NCI-H187 treated with DMSO at 0.1 percent for 48 hours (cell line): ENCODE data around the gene ACRV1.

ENCODE experiments used
- DNase-seq: peaks from one replicate; lab custom pipeline; 2025; lab: John Stamatoyannopoulos, UW

ACRV1 gene

GRCh38 chr11:125649465-125650166 is 31.0 kb downstream of the ACRV1 start:
- DNase-seq: no peak

DNA sequence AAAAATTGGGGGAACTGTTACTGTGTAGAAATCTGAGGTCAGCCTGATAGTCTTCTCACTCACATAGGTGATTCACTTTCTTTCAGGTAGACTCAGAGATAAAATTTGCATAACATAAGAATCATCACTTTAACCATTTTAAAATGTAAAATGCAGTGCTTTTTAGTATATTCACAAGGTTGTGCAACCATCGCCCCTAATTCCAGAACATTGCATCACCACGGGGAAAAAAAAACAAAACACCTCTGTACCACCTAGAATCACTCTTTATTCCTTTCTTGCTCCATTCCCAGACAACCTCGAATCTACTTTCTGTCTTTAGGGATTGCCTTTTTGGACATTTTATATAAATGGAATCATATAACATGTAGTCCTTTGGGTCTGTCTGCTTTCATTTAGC is 34.8 kb downstream of the ACRV1 start:
- no peak for DNase-seq

GRCh38 chr11:125638315-125638714 is 42.3 kb downstream of the ACRV1 start:
- no peak for DNase-seq

DNA sequence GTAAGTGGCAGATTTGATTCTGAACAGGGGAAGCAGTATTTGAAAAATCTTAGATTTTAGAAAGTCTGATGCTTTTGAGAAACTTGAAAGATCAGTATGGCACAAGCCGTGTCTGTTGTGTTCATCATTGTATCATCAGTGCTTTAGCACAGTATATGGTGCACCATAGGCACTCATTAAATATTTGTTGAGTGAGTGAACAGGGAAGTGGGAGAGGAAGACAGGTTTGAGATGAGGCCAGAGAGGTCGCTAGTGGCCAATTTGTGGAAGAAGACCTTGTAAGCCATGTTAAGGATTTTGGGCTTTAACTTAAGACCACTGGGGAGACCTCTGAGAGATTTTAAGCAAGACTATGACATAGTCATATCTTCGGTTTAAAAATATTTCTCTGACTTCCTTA is 42.8 kb downstream of the ACRV1 start:
- no peak for DNase-seq

DNA sequence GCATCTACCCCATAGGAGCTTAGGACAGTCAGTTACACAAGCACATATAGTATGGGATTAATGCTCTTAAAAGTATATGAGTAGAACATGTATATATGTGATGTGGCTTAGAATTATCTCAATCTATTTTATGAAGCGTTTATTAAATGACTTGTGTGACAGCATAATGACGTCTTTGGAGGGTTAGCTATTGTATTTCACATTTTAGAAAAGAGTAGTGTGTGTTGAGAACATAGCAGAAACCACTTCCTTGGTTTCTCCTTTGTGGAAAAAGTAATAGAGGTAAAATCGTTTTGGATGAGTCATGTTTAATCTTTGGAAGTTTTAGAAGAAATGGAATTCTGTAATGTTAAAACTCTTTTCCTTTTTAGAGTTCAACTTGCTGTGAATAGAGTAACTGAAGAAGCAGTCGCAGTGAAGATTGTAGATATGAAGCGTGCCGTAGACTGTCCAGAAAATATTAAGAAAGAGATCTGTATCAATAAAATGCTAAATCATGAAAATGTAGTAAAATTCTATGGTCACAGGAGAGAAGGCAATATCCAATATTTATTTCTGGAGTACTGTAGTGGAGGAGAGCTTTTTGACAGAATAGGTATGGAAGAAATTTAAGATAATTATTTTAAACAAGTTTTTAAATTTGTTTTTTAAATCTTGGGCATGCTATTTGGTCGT is 53.3 kb downstream of the ACRV1 start:
- no peak for DNase-seq

DNA sequence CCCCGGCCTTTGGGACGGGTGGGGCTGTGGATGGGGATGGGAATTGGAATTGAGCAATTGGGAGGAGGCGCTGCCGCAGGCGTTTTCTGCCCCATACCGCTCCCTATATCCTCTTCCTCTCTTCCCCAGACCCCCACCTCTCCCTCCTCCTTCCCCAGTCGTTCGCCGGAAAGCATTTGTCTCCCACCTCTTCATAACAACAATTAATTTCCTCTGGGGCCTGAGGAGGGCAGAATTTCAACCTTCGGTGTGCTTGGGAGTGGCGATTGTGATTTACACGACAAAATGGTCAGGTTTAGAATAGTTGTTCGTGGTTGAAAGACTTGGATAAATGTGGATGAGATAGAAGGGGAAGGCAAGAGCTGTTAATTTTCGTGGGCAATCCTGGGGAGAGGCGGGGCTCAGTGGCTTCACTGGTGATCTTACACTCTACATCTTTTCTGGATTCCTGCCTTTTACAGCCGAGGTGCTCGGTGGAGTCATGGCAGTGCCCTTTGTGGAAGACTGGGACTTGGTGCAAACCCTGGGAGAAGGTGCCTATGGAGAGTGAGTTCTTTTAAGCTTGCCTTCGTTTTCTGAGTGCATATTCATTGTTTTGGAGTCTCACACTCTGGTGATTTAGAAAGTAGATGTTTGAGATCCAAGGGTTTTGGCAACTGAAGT is 54.2 kb downstream of the ACRV1 start:
- DNase-seq: peak; percentile 38

- peak; percentile 38 for DNase-seq
Observed at GRCh38 chr11:125625630-125626287, 54.9 kb downstream of the ACRV1 start.

DNA sequence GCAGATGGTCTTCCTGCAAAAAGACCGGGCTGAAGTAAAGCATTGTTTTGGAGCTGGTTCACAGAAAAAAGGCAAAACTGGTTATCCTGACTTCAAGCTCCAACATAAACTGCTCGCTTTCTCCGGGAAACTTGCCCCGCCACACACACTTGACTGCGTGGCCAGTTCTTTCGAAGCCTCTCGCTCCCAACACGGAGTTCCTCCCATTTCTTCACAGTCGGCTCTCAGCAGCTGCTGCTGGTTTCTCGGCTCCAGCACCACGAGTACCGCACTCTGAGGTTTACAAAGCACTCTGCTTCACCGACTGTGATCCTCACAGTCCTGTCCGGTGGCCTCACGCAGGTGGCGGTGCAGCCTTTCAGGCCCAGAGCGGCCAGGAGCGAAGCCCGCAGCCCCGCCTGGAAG is 55.4 kb downstream of the ACRV1 start:
- DNase-seq: no peak

GRCh38 chr11:125624756-125625213 is 55.9 kb downstream of the ACRV1 start, which contains the start of gene CHEK1:
CHEK1 (plus strand) TSS chr11:125625163; CDS start chr11:125626769, 1,606 bp downstream.
- DNase-seq: no peak

DNA sequence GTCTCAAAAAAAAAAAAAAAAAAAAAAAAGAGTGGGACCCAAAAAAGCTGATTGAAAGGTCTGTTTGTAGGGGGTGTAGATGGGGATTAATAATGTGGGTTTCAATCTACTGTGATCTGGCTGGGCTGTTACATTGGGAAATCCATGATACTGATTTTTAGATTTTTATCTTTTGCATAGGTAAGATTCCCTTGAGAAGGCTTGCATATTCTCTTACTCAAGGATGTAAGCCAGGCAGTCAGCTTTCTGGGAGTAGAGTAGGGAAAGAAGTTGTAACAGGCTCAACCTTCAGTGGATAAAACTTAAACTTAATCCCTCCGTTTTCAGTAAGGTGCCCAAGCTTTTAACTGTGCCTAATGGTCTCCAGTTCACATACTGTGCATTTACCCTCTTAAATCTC is 57.6 kb downstream of the ACRV1 start:
- DNase-seq: no peak

- DNase-seq: no peak
Observed at GRCh38 chr11:125621995-125622394, 58.7 kb downstream of the ACRV1 start.
